Measurements from ENCODE around the gene DSC3. TPM values are rescaled to one million over a fixed set of nuclear protein-coding genes. Genes with fewer than 3 reads are reported as not detected.

DSC3 gene
- total and polyA plus RNA-seq, 2 experiments from 2014 or later, result 0.52 to 2.1 TPM

- TF ChIP-seq ZNF462 (CRISPR knock-in tag; IDR thresholded peaks at IDR 0.05) (no peak), EZH2 (IDR thresholded peaks at IDR 0.05; ENCODE audit: low read depth, unreplicated experiment) (no peak), JUNB (IDR thresholded peaks at IDR 0.05; ENCODE audit: unreplicated experiment) (no peak)
- TF ChIP-seq, protein P1, sequence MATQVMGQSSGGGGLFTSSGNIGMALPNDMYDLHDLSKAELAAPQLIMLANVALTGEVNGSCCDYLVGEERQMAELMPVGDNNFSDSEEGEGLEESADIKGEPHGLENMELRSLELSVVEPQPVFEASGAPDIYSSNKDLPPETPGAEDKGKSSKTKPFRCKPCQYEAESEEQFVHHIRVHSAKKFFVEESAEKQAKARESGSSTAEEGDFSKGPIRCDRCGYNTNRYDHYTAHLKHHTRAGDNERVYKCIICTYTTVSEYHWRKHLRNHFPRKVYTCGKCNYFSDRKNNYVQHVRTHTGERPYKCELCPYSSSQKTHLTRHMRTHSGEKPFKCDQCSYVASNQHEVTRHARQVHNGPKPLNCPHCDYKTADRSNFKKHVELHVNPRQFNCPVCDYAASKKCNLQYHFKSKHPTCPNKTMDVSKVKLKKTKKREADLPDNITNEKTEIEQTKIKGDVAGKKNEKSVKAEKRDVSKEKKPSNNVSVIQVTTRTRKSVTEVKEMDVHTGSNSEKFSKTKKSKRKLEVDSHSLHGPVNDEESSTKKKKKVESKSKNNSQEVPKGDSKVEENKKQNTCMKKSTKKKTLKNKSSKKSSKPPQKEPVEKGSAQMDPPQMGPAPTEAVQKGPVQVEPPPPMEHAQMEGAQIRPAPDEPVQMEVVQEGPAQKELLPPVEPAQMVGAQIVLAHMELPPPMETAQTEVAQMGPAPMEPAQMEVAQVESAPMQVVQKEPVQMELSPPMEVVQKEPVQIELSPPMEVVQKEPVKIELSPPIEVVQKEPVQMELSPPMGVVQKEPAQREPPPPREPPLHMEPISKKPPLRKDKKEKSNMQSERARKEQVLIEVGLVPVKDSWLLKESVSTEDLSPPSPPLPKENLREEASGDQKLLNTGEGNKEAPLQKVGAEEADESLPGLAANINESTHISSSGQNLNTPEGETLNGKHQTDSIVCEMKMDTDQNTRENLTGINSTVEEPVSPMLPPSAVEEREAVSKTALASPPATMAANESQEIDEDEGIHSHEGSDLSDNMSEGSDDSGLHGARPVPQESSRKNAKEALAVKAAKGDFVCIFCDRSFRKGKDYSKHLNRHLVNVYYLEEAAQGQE (IDR thresholded peaks at IDR 0.05; ENCODE audit: unreplicated experiment), result no peak
Observed at GRCh38 chr18:30970196-30970816, 72.2 kb downstream of the DSC3 start (continued).

DNA sequence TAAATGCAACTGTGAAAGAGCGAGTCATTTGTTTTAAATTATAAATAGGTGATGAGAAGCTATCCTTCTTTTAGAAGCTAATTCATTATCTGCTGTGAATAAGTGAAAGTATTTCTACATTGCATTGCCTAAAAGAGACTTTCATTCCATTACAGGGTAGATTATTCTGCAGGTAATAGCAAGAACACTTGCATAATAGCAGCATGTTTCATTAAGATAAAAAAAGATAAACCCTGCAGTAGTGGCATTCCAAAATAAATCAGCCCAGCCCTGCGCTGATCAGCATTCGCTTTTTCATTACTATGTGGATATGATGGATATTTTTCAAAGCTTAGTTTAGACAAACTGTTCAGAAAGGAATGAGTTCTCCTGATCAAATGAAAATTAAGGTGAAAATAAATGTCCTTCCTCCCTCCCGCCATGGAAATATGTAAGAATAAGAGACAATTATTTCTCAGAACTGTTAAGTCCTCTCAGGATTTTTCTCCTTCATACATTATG, 72.8 kb downstream of the DSC3 start:
- H3K4me3 ChIP-seq, result no peak overlapping the region
- H3K27ac Mint-ChIP-seq, result no peak overlapping the region
- H3K9me2 ChIP-seq (ENCODE audit: insufficient read depth), result no peaks in the 10 kb centered on the region
- H3K36me3 Mint-ChIP-seq (ENCODE audit: low read depth), result no peaks in the 10 kb centered on the region
- H3K27me3 ChIP-seq (ENCODE audit: insufficient read depth), result no peaks in the 10 kb centered on the region
- no peak for DNase-seq (ENCODE audit: low spot score)
- H3K9me3 Mint-ChIP-seq, result no peaks in the 10 kb centered on the region
- no peak for TF ChIP-seq ZNF331 (CRISPR knock-in tag; IDR thresholded peaks at IDR 0.05; ENCODE audit: low read depth)
- no peak overlapping the region for H3K27ac ChIP-seq (ENCODE audit: low read depth)
- H3K27me3 Mint-ChIP-seq (ENCODE audit: insufficient read depth, low read depth, poor library complexity), result peaks cover 4% of the 10 kb centered on the region
- H3F3A ChIP-seq (replicated peaks; ENCODE audit: low read depth), result no peaks in the 10 kb centered on the region
- no peaks in the 10 kb centered on the region for H3K36me3 ChIP-seq (ENCODE audit: insufficient read depth)
- no peaks in the 10 kb centered on the region for H3K79me2 ChIP-seq (replicated peaks; ENCODE audit: insufficient read depth)
- no peak overlapping the region for H3K4me2 ChIP-seq
- H4K20me1 ChIP-seq (replicated peaks; ENCODE audit: insufficient read depth), result no peaks in the 10 kb centered on the region
- ATAC-seq, result no peak
- H3K4me1 ChIP-seq (ENCODE audit: insufficient read depth), result no peaks in the 10 kb centered on the region
- no peaks in the 10 kb centered on the region; the same call in 2 of the 3 replicates for H3K4me1 Mint-ChIP-seq
- H3K4me3 Mint-ChIP-seq, result no peak overlapping the region
- H2AFZ ChIP-seq, result no peak overlapping the region

Data from GM23338 (cell line).